ENCODE data around the gene GIMD1.

Gene GIMD1

GRCh38 chr4:106343865-106344646 lies 24.5 kb downstream of the GIMD1 start:
- no peak for TF ChIP-seq CTCF (conservative IDR thresholded peaks at IDR 0.05; ENCODE audit: control insufficient read depth, insufficient read depth, low read depth, low read length)
- no peak overlapping the region for H3K4me3 ChIP-seq (ENCODE audit: control insufficient read depth, low read depth, low read length)
- no peak for DNase-seq (ENCODE audit: low read depth)

- no peak overlapping the region for H3K4me3 ChIP-seq (ENCODE audit: control insufficient read depth, low read depth, low read length)
- TF ChIP-seq CTCF (conservative IDR thresholded peaks at IDR 0.05; ENCODE audit: control insufficient read depth, insufficient read depth, low read depth, low read length): no peak
- DNase-seq (ENCODE audit: low read depth): no peak
These were observed 27.8 kb downstream of the GIMD1 start for GRCh38 chr4:106340774-106341173.

GRCh38 chr4:106339431-106339830 lies 29.1 kb downstream of the GIMD1 start:
- DNase-seq (ENCODE audit: low read depth): no peak
- no peak for TF ChIP-seq CTCF (conservative IDR thresholded peaks at IDR 0.05; ENCODE audit: control insufficient read depth, insufficient read depth, low read depth, low read length)

GRCh38 chr4:106338671-106339070 lies 29.9 kb downstream of the GIMD1 start:
- TF ChIP-seq CTCF (conservative IDR thresholded peaks at IDR 0.05; ENCODE audit: control insufficient read depth, insufficient read depth, low read depth, low read length): no peak
- no peak for DNase-seq (ENCODE audit: low read depth)
- no peak overlapping the region for H3K4me3 ChIP-seq (ENCODE audit: control insufficient read depth, low read depth, low read length)

More at GRCh38 chr4:106339431-106339830, 29.1 kb downstream of the GIMD1 start:
- H3K4me3 ChIP-seq (ENCODE audit: control insufficient read depth, low read depth, low read length): no peak overlapping the region

- DNase-seq (ENCODE audit: low read depth): no peak
- no peak overlapping the region for H3K4me3 ChIP-seq (ENCODE audit: control insufficient read depth, low read depth, low read length)
- TF ChIP-seq CTCF (conservative IDR thresholded peaks at IDR 0.05; ENCODE audit: control insufficient read depth, insufficient read depth, low read depth, low read length): no peak
These were observed 30.7 kb downstream of the GIMD1 start for GRCh38 chr4:106337916-106338315.

GRCh38 chr4:106336618-106337017 lies 32.0 kb downstream of the GIMD1 start:
- DNase-seq (ENCODE audit: low read depth): no peak
- H3K4me3 ChIP-seq (ENCODE audit: control insufficient read depth, low read depth, low read length): no peak overlapping the region
- no peak for TF ChIP-seq CTCF (conservative IDR thresholded peaks at IDR 0.05; ENCODE audit: control insufficient read depth, insufficient read depth, low read depth, low read length)
